CD4-positive, CD25-positive, alpha-beta regulatory T cell (primary cell): Measurements from ENCODE around the gene RBM27. TPM values are rescaled to one million over a fixed set of nuclear protein-coding genes. Genes with fewer than 3 reads are reported as not detected.

ENCODE experiments used
- ATAC-seq, 2 donors: fragments of 150-1000 bp; cut with Tn5 transposase; one replicate each; pipeline ENCODE4 v1.10.0; 2021; ENCODE audit warnings: low read depth in 2 of 2, moderate number of reproducible peaks in 2 of 2, moderate library complexity in 1 of 2
- DNase-seq, 3 donors: peaks; one replicate each; pipeline versions ENCODE4 v3.0.0 to v3.0.0-alpha.2; 2012 to 2022; ENCODE audit warnings: mixed read lengths in 1 of 3
- H3K27ac ChIP-seq: one replicate; pipeline ENCODE4 v1.7.0; 2013; ENCODE audit warnings: mild to moderate bottlenecking, low read length; ENCODE audit not compliant: insufficient read depth, poor library complexity, severe bottlenecking
- H3K27me3 ChIP-seq: one replicate; pipeline ENCODE4 v1.7.0; 2013; ENCODE audit warnings: low read length; ENCODE audit not compliant: control insufficient read depth, insufficient read depth
- H3K36me3 ChIP-seq: one replicate; pipeline ENCODE4 v1.7.0; 2013; ENCODE audit warnings: mild to moderate bottlenecking, low read length, moderate library complexity; ENCODE audit not compliant: control insufficient read depth, insufficient read depth
- H3K4me1 ChIP-seq: 2 replicates; pipeline ENCODE4 v1.7.0; 2013; ENCODE audit warnings: mild to moderate bottlenecking, low read length; ENCODE audit not compliant: insufficient read depth, control insufficient read depth, poor library complexity, severe bottlenecking
- H3K4me3 ChIP-seq: one replicate; pipeline ENCODE4 v1.7.0; 2013; ENCODE audit warnings: low read depth, mild to moderate bottlenecking, low read length, moderate library complexity
- H3K9me3 ChIP-seq, 2 experiments: 1 replicate in 1 of 2; 2 replicates in 1 of 2; pipeline ENCODE4 v1.7.0; 2013; ENCODE audit warnings: low read length in 2 of 2, mild to moderate bottlenecking in 1 of 2, moderate library complexity in 1 of 2; ENCODE audit not compliant: control insufficient read depth in 2 of 2
- H3K27ac Mint-ChIP-seq, 3 donors: one replicate each; pipeline ENCODE4 v1.8.0; 2020 to 2022; ENCODE audit warnings: mild to moderate bottlenecking in 3 of 3, mixed read lengths in 3 of 3, moderate library complexity in 2 of 3
- H3K27me3 Mint-ChIP-seq: one replicate; pipeline ENCODE4 v1.8.0; 2022; ENCODE audit warnings: mild to moderate bottlenecking, mixed read lengths
- H3K36me3 Mint-ChIP-seq: one replicate; pipeline ENCODE4 v1.8.0; 2020; ENCODE audit warnings: mixed read lengths
- H3K4me1 Mint-ChIP-seq, 4 donors: one replicate each; pipeline ENCODE4 v1.8.0; 2020 to 2022; ENCODE audit warnings: mixed read lengths in 4 of 4, mild to moderate bottlenecking in 1 of 4
- H3K4me3 Mint-ChIP-seq, 4 donors: one replicate each; pipeline ENCODE4 v1.8.0; 2020 to 2022; ENCODE audit warnings: mild to moderate bottlenecking in 4 of 4, mixed read lengths in 4 of 4, moderate library complexity in 3 of 4
- H3K9me3 Mint-ChIP-seq, 7 donors: one replicate each; pipeline ENCODE4 v1.8.0; 2020 to 2022; ENCODE audit warnings: mixed read lengths in 7 of 7, mild to moderate bottlenecking in 3 of 7, moderate library complexity in 2 of 7
- polyA plus RNA-seq, 4 donors: library from polyadenylated mRNA; unstranded; fragments of 300-500 nt; fragmentation: Illumina TruSeq; gene quantifications; one replicate each; pipeline ENCODE4 v1.2.3, GENCODE V29; 2021
- total RNA-seq: library from RNA; stranded (reverse); gene quantifications from one replicate; pipeline ENCODE4 v1.2.3, GENCODE V29; 2022

Gene RBM27
- total and polyA plus RNA-seq, 5 donors from 2014 or later: 5.8 to 34.8 (median 6.7) TPM

- Mint-ChIP-seq H3K27me3 (no peaks in the 10 kb centered on the region), H3K4me1 (peaks cover 22 to 33% (median 27%) of the 10 kb centered on the region in 4 donors), H3K27ac (no peak overlapping the region), H3K36me3 (peaks cover 40% of the 10 kb centered on the region), H3K4me3 (no peak overlapping the region), H3K9me3 (no peaks in the 10 kb centered on the region)
- ATAC-seq (no peak), DNase-seq (no peak)
- H3K27ac ChIP-seq: no peak overlapping the region
- no peak overlapping the region for H3K4me3 ChIP-seq
- no peaks in the 10 kb centered on the region for H3K9me3 ChIP-seq
- no peaks in the 10 kb centered on the region for H3K27me3 ChIP-seq
- H3K36me3 ChIP-seq: peaks cover 43% of the 10 kb centered on the region
- H3K4me1 ChIP-seq: no peaks in the 10 kb centered on the region
Measured at GRCh38 chr5:146248561-146248960, 45.2 kb downstream of the RBM27 start.

DNA sequence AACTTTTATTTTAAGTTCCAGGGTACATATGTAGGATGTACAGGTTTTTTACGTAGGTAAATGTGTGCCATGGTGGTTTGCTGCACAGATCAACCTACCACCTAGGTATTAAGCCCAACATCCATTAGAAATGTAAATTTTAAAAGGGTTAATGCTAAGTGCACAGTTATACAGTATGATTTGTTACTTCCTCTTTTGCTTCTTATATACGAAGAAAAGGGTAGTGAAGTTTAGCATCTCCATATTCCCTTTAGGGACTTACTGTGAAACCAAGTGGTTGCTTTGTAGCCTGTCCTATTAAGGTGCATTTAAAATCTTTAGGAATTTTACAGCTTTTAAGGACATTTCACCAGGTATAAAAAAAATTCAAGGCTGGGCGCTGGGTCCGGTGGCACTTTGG is 46.4 kb downstream of the RBM27 start:
- Mint-ChIP-seq H3K4me1 (peaks cover 30 to 38% (median 32%) of the 10 kb centered on the region in 4 donors), H3K36me3 (peaks cover 35% of the 10 kb centered on the region)
- H3K36me3 ChIP-seq: peaks cover 39% of the 10 kb centered on the region

More for the DNA sequence above, 46.4 kb downstream of the RBM27 start:
- no peak overlapping the region for H3K4me3 Mint-ChIP-seq
- no peak overlapping the region for H3K4me3 ChIP-seq
- no peaks in the 10 kb centered on the region for H3K27me3 ChIP-seq
- no peak for DNase-seq
- no peaks in the 10 kb centered on the region for H3K9me3 ChIP-seq
- H3K27ac Mint-ChIP-seq: no peak overlapping the region
- no peak overlapping the region for H3K27ac ChIP-seq
- ATAC-seq: no peak
- H3K9me3 Mint-ChIP-seq: no peaks in the 10 kb centered on the region
- H3K27me3 Mint-ChIP-seq: no peaks in the 10 kb centered on the region
- H3K4me1 ChIP-seq: no peaks in the 10 kb centered on the region

Other genes with a start within 250 kb of the RBM27 start
- 0.67 TPM for gene PLAC8L1, start 98.0 kb upstream of the RBM27 start, total RNA-seq
- not detected for gene PLAC8L1, start 98.0 kb upstream of the RBM27 start, polyA plus RNA-seq
- gene LARS1, start 21.0 kb upstream of the RBM27 start, total RNA-seq: 72.6 TPM
- 10 to 100 TPM; 80.5 to 95.7 (median 85.7) TPM for gene LARS1, start 21.0 kb upstream of the RBM27 start, polyA plus RNA-seq
- gene POU4F3, start 135.2 kb downstream of the RBM27 start, total RNA-seq: 0.30 TPM
- not detected for gene POU4F3, start 135.2 kb downstream of the RBM27 start, polyA plus RNA-seq
- gene TCERG1, start 243.7 kb downstream of the RBM27 start, total RNA-seq: 86.9 TPM
- 10 to 100 TPM; 28.2 to 35.6 (median 29.6) TPM for gene TCERG1, start 243.7 kb downstream of the RBM27 start, polyA plus RNA-seq